G401.6 (cell line): ENCODE data around the gene PNMA6F.

Experiments
- FAIRE-seq: peaks from 2 replicates; lab custom pipeline; 2012; peaks lifted over from hg19 to GRCh38; lab: Jason Lieb, UNC

The PNMA6F gene

DNA sequence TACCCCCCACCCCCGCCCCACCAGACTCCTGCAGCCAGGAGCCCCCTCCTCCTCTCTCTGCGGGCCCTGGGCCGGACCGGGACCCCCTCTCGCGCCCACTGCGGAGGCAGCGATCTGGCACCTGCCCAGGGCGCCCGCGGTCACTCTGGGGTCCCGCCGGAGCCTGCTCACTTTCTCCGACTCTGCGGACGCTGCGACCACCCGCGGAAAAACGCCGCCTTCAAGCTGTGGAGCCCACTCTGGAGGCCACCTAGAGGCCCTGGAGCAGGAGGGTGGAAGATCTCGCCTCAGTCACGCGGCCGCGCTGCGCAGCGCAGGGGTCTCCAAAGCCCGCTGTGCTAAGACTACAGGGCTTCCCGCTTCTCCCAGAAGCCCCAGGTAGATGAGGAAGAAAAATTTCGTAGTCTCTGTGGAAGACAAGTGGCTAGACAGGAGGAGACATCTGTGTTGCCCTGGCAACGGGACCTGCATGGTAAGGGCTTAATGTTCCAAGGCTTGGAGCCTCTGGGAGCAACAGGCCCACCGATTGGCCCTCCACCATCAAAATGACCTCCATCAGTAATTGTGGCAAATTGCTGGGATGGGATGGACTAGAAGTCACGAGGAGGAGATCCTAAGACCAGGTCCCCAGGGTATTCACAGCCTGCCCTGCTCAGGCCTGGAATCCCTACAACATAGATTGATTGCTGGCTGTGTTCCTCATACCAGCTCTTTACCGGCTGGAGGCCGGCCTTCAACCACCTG lies at the start of gene PNMA6F:
Gene PNMA6F (minus strand): TSS at position 387 of the 744 bp plus-strand sequence. CDS start 1,093 bp downstream, outside the sequence.
- FAIRE-seq, result no peak

DNA sequence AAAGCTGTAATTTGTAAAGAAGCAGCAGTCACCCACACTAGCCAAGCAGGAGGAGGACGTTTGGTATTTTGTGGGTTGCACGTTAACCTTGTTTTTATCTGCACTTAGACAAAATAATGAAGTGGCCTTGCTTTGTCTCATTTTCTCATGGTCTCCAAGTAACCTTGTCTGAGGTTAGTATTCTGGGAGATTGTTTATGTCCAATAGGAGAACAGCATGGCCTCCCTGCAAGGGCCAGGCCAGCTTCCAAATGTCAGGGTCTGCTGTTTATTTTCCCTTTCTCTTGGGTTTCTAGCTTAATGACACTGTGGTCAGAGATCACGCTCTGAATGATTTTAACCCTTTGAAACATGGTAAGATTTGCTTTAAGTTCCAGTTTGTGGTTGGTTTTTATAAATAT lies 49.7 kb upstream of the PNMA6F start:
- FAIRE-seq, result no peak

DNA sequence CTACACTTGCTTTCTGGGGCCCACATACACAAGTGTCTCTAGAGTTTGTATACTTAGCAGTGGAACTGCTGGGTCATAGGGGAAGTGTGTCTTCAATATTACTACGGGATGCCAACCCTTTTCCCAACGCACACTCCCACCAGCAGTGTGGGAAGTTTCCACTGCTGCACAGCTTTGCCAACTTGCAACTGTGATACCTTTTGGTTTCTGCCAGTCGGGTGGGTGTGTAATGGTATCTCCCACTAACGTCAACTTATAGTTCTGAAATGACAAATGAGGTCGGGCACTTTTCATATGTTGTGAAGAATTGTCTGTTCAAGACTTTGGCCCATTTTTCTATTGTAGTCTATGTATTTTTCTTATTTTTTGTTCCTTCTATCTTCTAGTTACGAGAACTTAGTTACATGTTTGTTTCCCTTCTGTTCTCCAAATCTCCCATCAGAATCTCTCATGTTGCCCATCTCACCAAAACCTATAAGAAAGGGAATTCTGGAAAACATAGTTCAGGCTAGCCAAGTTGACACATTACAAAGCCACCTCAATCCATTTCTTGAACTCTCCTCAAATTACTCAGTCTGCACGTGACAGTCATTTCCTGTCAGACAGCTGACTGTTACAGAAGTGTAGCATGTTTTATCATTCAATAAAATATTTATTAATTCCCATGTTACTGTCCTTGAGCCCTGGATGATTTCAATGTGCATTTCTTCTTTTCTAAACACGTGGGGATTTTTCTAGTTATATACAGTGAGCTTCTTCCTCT lies 48.9 kb upstream of the PNMA6F start:
- FAIRE-seq, result no peak

DNA sequence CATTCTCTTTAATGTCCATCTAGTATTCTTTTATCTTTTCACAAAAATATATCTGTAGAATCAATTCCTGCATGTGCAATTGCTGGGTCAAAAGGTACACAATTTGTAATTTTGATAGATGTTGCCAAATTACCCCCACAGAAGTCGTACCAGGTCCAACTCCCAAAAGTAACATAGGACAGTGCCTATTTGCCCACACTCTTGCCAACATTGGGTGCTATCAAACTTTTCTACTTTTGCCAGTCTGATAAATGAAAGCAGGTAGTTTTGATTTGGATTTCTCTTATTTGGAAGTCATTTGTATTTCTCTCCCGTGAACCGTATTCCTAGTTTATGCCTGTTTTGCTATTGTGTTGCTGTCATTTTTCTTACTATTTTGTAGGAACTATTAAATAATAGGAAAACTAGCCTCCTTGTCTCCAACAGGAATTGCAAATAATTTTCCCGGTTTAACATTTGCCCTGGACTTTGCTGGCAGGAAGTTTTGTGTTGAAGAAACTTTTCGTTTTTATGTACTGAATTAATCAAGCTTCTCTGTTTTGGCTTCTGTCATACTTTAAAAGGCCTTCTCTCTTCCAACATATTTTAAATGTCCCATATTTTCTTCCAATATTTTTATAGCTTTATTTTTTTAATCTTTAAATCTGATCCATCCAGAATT lies 45.4 kb upstream of the PNMA6F start:
- no peak for FAIRE-seq

DNA sequence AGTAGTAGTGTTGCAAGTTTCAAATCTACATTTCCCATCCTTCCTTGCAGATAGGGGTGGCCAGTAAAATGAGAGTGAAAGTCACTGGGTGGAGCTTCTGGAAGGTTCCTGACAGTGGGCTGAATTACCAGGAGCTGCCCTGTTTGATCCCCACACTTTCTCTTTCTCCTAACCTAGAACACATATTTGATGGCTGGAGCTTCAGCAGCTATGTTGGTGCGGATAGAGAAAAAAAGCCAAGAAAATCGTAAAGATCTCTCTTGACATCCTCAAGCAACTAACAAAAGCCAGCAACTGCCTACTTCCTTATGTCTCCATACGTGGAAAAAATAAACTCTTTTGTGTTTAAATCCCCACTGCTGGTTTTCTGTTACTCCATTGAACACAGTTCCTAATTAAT lies 44.6 kb upstream of the PNMA6F start:
- FAIRE-seq, result no peak

DNA sequence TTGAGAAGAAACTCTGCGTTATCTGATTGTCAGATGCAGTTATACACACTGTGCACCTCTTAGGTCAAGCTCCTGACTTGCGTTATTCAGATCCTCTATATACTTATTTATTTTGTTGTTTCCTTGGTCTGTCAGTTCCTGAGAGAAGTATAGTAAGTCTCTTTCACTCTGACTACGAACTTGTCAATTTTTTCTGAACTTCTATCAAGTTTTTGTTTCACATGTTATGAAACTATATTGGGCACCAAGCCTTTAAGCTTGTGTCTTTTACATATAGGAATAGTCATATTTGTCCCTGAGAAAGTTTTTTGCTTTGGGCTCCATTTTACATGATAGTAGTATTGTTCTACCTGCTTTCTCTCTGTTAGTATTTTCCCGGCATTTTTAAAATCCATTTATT lies 44.1 kb upstream of the PNMA6F start:
- no peak for FAIRE-seq

DNA sequence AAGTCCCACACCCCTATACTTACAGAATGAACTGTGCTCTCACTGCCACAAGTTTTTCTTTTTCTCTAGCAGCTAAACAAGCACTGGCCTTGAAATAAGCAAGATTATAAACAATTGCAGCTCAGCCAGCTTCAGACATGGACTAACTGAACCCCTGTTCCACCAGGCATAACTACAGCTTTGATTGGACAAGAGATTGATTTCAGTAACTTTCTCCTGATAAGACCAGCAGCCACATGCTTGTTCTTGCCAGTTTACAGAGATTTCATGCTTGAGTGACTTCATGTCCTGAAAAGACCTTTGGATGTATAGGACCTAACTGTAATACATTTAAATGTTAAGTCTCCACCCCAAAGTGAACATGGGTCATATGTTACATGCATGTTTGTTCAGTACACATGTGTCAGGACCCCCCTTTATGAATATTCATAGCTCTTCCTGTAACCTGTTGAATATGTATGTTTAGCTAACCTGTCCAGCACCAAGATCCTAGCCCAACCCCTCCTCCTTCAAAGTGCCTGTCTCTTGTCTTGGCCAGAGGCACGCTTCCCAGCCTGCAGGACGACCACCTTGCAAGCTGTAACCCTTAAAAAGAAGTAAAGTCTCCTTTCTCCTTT lies 40.3 kb upstream of the PNMA6F start:
- FAIRE-seq, result no peak

DNA sequence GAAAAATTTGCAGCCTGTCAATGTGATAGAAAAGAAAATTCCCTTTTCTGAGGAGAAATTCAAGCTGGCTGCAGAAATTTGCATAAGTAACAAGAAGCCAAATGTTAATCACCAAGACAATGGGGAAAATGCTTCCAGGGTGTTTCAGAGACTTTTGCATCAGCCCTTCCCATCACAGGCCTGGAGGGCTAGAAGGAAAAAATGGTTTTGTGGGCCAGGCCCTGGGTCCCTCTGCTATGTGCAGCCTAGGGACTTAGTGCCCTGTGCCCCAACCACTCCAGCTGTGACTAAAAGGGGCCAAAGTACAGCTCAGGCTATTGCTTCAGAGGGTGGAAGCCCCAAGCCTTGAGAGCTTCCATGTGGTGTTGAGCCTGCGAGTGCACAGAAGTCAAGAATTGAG lies 36.3 kb upstream of the PNMA6F start:
- no peak for FAIRE-seq

DNA sequence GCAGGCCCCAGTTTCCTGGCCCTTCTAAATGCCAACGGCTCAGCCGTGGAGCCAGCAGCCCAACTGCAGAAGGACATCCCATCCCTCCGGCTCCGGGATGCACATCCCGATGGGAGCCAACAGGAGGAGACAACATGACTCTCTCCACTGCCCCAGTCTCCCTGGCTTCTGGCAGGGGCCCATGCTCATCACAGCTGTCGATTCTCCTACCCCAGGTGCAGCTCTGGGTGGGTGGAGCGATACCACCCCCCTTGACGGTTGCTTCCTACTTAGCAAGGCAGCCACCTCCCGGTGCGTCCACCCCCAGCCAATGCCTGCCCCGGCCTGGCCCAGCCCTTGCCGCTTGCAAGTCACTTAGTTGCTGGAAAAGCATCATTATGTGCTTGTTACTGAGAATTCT lies 31.8 kb upstream of the PNMA6F start:
- FAIRE-seq, result no peak

DNA sequence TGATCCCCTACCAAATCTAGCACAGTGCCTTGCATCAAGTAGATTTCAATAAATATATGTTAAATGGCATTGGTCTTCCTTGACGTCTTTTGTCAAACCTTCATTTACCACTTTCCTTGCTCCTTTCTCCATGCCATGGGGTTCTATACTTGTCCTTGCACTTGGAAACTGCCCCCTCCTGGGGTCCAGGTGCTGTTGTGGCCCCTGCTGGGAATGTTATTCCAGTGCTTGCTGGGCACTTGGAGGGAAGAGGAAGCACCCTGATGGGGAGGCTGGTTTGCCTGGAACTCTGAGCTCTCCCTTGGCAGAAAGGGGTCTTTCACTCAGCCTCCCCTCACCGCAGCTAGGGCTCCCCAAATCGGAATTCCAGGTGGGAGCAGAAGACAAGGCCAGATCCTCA lies 31.3 kb upstream of the PNMA6F start:
- no peak for FAIRE-seq

DNA sequence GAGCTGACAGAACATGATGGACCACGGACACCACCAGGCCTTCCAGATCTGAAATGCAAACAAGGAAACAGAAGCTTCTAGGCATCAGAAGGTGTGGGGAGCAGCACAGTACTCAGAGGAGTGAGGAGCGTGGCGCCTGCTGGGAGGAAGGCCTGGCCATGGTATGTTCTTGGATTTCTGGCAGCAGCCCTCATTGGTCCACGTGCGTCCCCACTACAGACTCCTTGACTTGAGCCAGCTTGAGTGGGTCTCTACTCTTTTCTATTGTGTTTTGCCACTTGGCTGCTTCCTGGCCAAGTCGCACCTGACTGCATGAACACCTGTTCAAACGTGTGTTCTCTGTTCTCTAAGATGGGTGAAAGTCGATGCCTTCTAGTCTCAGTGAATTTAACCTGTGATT lies 30.4 kb upstream of the PNMA6F start:
- no peak for FAIRE-seq

DNA sequence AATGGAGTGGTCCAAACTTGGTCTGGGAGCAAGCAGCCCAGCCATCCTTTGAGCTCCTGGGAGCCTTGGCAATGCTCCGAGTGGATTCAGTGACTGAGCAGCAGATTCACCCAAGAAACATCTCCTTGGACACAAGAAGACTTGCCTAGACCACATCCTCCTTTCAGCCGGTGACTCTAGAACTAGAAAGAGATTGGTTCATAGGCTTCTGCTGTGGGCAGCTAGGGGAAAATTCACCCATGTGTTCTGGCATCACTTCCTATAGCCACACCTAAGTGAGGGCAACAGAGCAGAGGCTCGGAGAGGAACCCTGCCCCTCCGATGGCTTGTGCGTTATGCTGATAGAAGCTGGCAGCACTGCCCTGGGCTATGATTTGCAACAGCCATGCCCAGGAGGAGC lies 28.4 kb upstream of the PNMA6F start:
- FAIRE-seq, result no peak

DNA sequence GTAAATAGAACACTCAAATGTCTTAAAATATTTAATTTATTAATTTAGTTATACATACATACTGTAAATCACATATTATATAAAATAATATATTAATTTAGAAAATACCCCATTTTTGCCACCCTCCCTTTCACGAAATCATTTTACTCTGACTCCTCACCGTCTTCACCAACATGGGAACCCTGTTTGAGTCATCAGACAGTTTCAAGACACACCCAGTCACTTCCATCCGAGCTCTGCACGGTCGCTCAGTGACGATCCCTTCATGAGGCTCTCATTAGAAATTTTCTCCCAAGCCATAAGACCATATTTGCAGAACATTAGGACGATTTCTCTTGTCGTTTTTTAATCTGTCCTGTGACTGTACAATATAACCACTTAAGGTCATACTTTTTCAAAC lies 26.9 kb upstream of the PNMA6F start:
- no peak for FAIRE-seq

DNA sequence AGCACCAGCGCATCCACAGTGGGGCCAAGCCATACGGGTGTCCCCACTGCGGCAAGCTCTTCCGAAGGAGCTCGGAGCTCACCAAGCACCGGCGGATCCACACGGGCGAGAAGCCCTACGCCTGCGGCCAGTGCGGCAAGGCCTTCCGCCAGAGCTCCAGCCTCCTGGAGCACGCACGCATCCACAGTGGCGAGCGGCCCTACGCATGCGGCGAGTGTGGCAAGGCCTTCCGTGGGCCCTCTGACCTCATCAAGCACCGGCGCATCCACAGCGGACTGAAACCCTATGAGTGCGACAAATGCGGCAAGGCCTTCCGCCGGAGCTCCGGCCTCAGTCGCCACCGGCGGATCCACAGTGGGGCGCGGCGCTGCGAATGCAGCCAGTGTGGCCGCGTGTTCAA lies 26.0 kb upstream of the PNMA6F start:
- no peak for FAIRE-seq

DNA sequence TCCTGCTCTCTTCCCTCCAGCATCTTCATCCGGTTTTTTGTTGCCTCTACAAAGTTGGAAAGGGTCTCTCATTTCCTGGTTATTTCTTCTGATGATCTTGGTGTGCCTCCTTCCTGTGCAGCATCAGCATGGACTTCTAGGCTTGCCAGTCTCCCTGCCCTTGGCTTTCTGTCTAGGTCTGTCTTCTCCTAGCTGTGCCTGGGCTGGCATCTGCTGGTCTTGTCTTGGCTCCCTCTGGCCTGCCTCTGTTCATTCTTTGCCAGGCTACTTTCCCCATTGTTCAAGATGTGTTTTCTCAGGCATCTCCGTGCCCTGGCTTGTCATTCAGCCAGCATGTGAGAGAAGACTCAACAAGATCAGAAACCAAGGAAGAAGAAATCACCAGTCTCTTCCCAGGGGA lies 22.1 kb upstream of the PNMA6F start:
- no peak for FAIRE-seq

DNA sequence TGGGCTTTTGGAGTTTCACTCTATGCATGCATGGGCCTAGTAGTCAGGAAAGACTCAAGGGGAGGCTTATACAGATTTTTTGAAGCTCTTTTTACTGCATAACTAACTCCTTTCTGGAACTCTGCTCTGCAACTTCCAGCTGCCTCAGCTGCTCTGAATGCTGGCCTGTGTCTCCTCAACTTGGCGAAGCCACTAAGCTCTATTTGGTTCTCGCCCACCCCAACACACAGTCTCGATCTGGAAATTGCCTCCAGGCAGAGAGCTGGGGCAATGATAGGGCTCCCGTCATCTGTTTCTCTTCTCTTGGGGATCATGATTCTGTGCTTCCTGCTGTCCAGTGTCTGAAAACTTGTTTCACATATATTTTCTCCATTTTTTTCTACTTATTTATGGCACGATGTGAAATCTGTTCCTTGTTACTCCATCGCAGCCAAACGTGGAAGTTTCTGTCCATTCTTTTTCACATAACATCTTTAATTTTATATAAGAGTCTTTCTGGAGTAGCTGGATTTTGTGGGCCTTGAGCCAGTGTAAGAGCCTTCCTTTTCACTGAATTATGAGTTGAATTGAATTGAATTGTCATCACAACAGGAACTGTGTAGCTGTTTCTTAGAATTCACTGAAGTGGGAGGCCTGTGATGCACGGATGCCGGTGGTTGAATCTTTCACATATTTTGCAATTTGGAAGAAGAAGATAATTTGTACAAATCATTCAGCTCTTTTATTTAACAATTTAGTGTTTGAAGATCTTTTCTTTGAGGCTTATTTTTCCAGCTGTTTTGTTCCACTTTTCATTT lies 21.4 kb upstream of the PNMA6F start:
- FAIRE-seq, result no peak

DNA sequence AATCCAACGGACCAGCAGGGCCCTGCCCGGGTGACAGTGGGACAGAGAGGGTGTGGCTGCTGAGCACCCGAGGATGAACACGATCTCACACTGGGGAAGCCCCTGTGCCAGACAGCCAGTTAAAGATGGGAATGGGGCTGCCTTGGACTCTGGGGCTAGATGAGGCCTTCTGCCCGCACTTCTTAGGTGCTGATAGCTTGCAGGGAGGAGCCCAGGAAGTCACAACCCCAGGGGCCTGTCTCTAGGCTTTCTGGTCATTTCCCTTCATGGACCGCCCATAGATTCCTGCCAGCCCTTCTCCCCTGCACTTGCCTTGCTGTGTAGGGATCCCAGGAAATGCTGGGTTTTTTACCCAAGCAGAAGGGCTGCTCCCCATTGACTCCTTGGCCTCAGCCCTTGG lies 18.5 kb upstream of the PNMA6F start:
- no peak for FAIRE-seq

DNA sequence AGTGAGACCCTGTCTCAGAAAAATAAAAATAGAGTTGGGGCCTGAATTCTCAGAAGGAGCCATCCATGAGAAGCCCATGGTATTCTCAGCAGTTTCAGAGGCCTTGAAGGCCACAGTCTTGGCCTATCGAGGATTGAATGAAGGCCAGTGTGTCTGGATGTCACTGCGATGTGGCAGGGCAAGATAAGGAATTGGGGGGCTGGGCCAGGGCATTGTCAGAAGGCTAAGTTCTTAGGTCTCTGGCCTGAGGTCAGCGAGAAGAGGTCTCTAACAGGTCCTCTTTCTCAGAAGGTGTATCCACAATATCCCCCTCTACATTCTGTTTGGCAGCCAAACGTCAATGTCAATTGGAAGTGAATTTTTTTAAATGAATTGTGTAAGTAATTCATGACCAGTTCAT lies 18.1 kb upstream of the PNMA6F start:
- no peak for FAIRE-seq

DNA sequence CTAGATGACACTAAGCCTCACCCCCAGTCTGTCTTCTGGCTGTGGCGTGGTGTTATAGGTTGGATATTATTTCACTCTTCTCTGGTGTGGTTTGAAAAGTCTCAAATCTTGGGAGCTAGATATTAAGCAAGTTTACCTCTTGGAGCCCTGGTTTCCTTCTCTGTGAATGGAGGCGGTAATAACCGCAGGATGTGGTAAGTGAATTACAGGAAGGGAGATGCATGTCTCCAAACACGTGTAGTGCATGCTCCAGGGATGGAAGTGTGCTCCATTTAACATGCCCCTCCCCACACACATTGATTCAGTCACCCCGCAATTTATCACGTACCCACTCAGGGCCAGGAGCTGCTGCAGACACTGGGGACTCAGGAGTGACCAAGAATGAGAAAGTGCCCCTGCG lies 17.3 kb upstream of the PNMA6F start:
- FAIRE-seq, result no peak

DNA sequence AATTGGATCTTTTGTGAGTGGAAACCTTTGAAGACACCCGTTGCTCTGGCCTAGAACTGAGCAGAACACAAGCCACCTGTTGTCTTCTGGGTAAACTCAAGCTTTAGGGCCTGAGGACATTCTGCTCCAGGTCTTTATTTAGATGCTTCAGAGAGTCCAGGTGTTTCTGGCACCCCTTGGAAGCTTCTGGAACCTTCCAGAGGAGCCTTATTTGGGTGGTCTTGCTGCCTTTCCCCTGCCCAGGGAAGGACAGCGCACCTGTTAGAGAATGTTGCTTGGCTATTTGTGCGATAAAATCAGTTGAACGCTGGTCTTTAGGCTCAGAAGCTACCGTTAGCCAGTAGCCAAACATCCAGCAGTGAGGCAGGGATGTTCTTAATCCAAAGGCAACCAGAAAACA lies 15.4 kb upstream of the PNMA6F start:
- no peak for FAIRE-seq

DNA sequence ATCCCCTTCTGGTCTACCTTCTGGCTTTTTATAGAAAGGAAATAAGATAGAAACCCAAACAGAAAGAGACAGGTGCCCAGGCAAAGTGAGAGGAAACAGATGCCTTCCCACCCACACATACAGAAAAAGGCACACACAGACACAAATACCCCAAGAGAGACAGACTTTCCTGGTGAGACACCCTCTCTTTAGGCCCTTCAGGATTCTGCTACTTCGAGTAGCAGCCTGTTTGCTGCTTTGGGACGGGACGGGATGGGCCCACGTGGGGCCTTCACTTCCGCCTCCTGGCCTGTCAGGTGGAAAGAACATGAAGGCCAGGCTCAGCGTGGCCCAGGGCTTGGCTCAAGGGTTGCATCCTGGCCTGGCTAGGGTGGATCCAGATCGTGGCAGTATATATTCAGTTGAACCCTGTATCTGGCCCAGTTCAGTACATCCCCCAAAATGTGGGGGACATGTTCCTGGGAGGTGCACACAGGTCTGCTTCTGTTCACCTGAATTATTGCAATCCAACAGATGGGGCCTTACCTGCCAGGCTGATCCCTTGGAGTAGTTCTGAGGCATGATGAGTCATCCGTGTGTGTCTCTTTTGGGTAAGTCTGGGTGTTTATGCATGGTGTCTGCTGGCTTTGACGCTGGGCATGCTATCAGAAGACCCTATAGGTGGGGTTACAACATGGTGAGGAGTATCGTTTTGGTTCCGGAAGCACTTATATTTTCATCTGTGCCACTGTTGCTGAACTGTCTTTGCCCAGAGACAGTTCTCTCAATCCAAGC lies 14.7 kb upstream of the PNMA6F start:
- no peak for FAIRE-seq
